ENCODE measurements around the gene SLC17A3.

The SLC17A3 gene

GRCh38 chr6:25842526-25842925, 31.5 kb downstream of the SLC17A3 start:
- DNase-seq = no peak

- DNase-seq = no peak
Measured at GRCh38 chr6:25835442-25836283, 38.4 kb downstream of the SLC17A3 start.

GRCh38 chr6:25834950-25835349, 39.1 kb downstream of the SLC17A3 start:
- no peak for DNase-seq

- DNase-seq = no peak
Measured at GRCh38 chr6:25833136-25833535, 40.9 kb downstream of the SLC17A3 start.

GRCh38 chr6:25832670-25833069, 41.4 kb downstream of the SLC17A3 start:
- DNase-seq = no peak

GRCh38 chr6:25832307-25832662, 41.8 kb downstream of the SLC17A3 start:
- no peak for DNase-seq

GRCh38 chr6:25831532-25832306, 42.3 kb downstream of the SLC17A3 start, which contains the start of gene SLC17A1:
TSS of gene SLC17A1 (minus strand) at chr6:25832052. CDS start at chr6:25830557, 1,495 bp downstream.
- no peak for DNase-seq

- no peak for DNase-seq
Measured at GRCh38 chr6:25830458-25830857, 43.6 kb downstream of the SLC17A3 start.

- no peak for DNase-seq
Measured at GRCh38 chr6:25829375-25829774, 44.7 kb downstream of the SLC17A3 start.

- DNase-seq = no peak
Measured at GRCh38 chr6:25821341-25821740, 52.7 kb downstream of the SLC17A3 start.

- DNase-seq = no peak
Measured at GRCh38 chr6:25816252-25816651, 57.8 kb downstream of the SLC17A3 start.

- DNase-seq = no peak
Measured at GRCh38 chr6:25815194-25815593, 58.8 kb downstream of the SLC17A3 start.

GRCh38 chr6:25804804-25805203, 69.2 kb downstream of the SLC17A3 start:
- DNase-seq = no peak

GRCh38 chr6:25801436-25801835, 72.6 kb downstream of the SLC17A3 start:
- no peak for DNase-seq

Measured in amygdala (tissue), 56 donors.